K562 (cell line): ENCODE results near the gene MAGT1. TPM values are rescaled to one million over a fixed set of nuclear protein-coding genes. Genes with fewer than 3 reads are reported as not detected.

Experiments
- ATF7 ChIP-seq: fragments of 450-650 bp; IDR thresholded peaks from 2 replicates; pipeline ENCODE4 v1.7.1; 2014; ENCODE audit warnings: mild to moderate bottlenecking, moderate library complexity
- BCL6 ChIP-seq: fragments of 250-450 bp; sonication (Bioruptor Pico); IDR thresholded peaks from 2 replicates; pipeline ENCODE4 v1.4.0; 2020
- CAMTA2 ChIP-seq: fragments of 250-450 bp; sonication (Bioruptor Pico); conservative IDR thresholded peaks from 2 replicates; pipeline ENCODE4 v1.5.1; 2022
- HDAC1 ChIP-seq, 2 experiments: fragments of 450-650 bp; IDR thresholded peaks; 2 replicates each; pipeline ENCODE4 v1.6.1; 2016 to 2017; ENCODE audit warnings: inconsistent platforms in 1 of 2, mild to moderate bottlenecking in 1 of 2, moderate library complexity in 1 of 2
- HOXB6 ChIP-seq: fragments of 250-450 bp; sonication (Bioruptor Pico); IDR thresholded peaks from 2 replicates; pipeline ENCODE4 v1.5.1; 2022; ENCODE audit warnings: mild to moderate bottlenecking, borderline replicate concordance
- KDM5B ChIP-seq: fragments of 200-600 bp; sonication (generic); IDR thresholded peaks from 2 replicates; pipeline ENCODE4 v1.6.1; 2012; ENCODE audit warnings: low read depth, mild to moderate bottlenecking, moderate library complexity, low read length, control low read depth, inconsistent platforms; ENCODE audit not compliant: insufficient replicate concordance
- KLF1 ChIP-seq: fragments of 450-650 bp; IDR thresholded peaks from 2 replicates; pipeline ENCODE4 v1.6.1; 2016; ENCODE audit warnings: missing genetic modification characterization, missing compliant biosample characterization
- MAFK ChIP-seq: IDR thresholded peaks from 2 replicates; pipeline ENCODE4 v1.6.1; 2011; ENCODE audit warnings: low read length, improper control_type of control experiment
- NFRKB ChIP-seq: fragments of 450-650 bp; IDR thresholded peaks from 2 replicates; pipeline ENCODE4 v1.6.1; 2016; ENCODE audit warnings: low read depth
- NFXL1 ChIP-seq: fragments of 450-650 bp; formaldehyde crosslinking; IDR thresholded peaks from 2 replicates; pipeline ENCODE4 v1.4.0; 2021; ENCODE audit warnings: mild to moderate bottlenecking
- POLR2AphosphoS5 ChIP-seq: IDR thresholded peaks from 2 replicates; pipeline ENCODE4 v1.6.1; 2011; ENCODE audit warnings: mild to moderate bottlenecking, low read depth, low read length, moderate library complexity; ENCODE audit not compliant: control insufficient read depth, insufficient read depth
- PPARD ChIP-seq: fragments of 250-450 bp; sonication (Bioruptor Pico); IDR thresholded peaks from 2 replicates; pipeline ENCODE4 v1.8.0; 2022; ENCODE audit warnings: inconsistent platforms, mild to moderate bottlenecking, moderate library complexity
- RFX1 ChIP-seq: fragments of 450-650 bp; IDR thresholded peaks from 2 replicates; pipeline ENCODE4 v1.6.1; 2016; ENCODE audit warnings: mild to moderate bottlenecking, moderate library complexity
- RFX5 ChIP-seq: IDR thresholded peaks from 2 replicates; pipeline ENCODE4 v1.6.1; 2011; ENCODE audit warnings: low read depth, mild to moderate bottlenecking, improper control_type of control experiment, low read length
- RUNX1 ChIP-seq: sonication (generic); IDR thresholded peaks from 2 replicates; pipeline ENCODE4 v1.6.1; 2016; ENCODE audit warnings: antibody characterized with exemption, low read depth
- TAF9B ChIP-seq: fragments of 450-650 bp; IDR thresholded peaks from 2 replicates; pipeline ENCODE4 v1.6.1; 2018; ENCODE audit warnings: mild to moderate bottlenecking; ENCODE audit not compliant: partially characterized antibody
- ZNF232 ChIP-seq: sonication (generic); formaldehyde crosslinking; IDR thresholded peaks from 2 replicates; pipeline ENCODE4 v1.8.0; 2022; ENCODE audit warnings: mild to moderate bottlenecking, missing genetic modification reagents
- ZNF398 ChIP-seq: fragments of 250-450 bp; sonication (Bioruptor Pico); IDR thresholded peaks from 2 replicates; pipeline ENCODE4 v1.8.0; 2021; ENCODE audit warnings: moderate library complexity, mild to moderate bottlenecking, inconsistent platforms
- ZNF717 ChIP-seq: fragments of 250-450 bp; sonication (Bioruptor Pico); IDR thresholded peaks from 2 replicates; pipeline ENCODE4 v1.5.0; 2021
- polyA plus RNA-seq, 8 experiments: library from polyadenylated mRNA; depleted of rRNA in 4 of 8; stranded (reverse) in 5 of 8; unstranded in 3 of 8; fragments of >200 nt; fragmentation: Nextera tagmentation in 2 of 8; fragmentation: Illumina TruSeq in 1 of 8; extraction: Ambion mirVana in 2 of 8; extraction: Trizol in 1 of 8; gene quantifications; 2 replicates each; pipeline versions ENCODE4 v1.2.1 to v1.2.3, GENCODE V29; 2011 to 2014; ENCODE audit warnings: inconsistent platforms in 1 of 8, missing spikeins in 1 of 8
- total RNA-seq, 7 experiments: library from RNA; depleted of rRNA in 6 of 7; stranded (reverse); fragments of >200 nt in 6 of 7; fragmentation: Illumina TruSeq in 2 of 7; extraction: Trizol in 2 of 7; gene quantifications; 2 replicates each; pipeline versions ENCODE4 v1.2.1 to v1.2.3, GENCODE V29; 2011 to 2021; ENCODE audit warnings: low replicate concordance in 1 of 7
- TF ChIP-seq, protein P1 (sequence below), 2 experiments: fragments of 450-650 bp; conservative IDR thresholded peaks; 2 replicates each; pipeline ENCODE4 v1.6.1; 2017; ENCODE audit warnings: mild to moderate bottlenecking in 2 of 2, moderate library complexity in 2 of 2
- TF ChIP-seq, protein P2 (sequence below): fragments of 250-450 bp; sonication (Bioruptor Pico); IDR thresholded peaks from 2 replicates; pipeline ENCODE4 v1.9.0; 2021; ENCODE audit warnings: mild to moderate bottlenecking
- TF ChIP-seq, protein P3 (sequence below): fragments of 450-650 bp; IDR thresholded peaks from 2 replicates; pipeline ENCODE4 v1.6.1; 2018; ENCODE audit warnings: mild to moderate bottlenecking, low read depth; ENCODE audit not compliant: partially characterized antibody

Gene MAGT1
- total and polyA plus RNA-seq, 9 of the 15 experiments (the other 6 are each of a cell fraction or from before 2014, with no cell fraction given), result 15.5 to 46.2 (median 28.8) TPM

GRCh38 chrX:77785486-77786364, 109.5 kb downstream of the MAGT1 start, which contains the start of gene ATRX (continued):
- TF ChIP-seq TAF9B (peak; percentile 81), POLR2AphosphoS5 (peak; percentile 51; the same call in 1 of the 2 replicates), NFXL1 (CRISPR knock-in tag) (no peak), HDAC1 (IDR thresholded peaks at IDR 0.05) (0 out of 4 replicates have a peak, but pooled peaks of 1 of the 2 experiments have one; percentile 28), RUNX1 (no peak), KDM5B (peak; percentile 78), BCL6 (CRISPR knock-in tag) (no peak), MAFK (no peak), ZNF398 (CRISPR knock-in tag) (no peak), RFX1 (peak; percentile 40; the same call in 1 of the 2 replicates), ZNF717 (CRISPR knock-in tag) (no peak), HOXB6 (CRISPR knock-in tag) (no peak), ZNF232 (CRISPR knock-in tag) (no peak), KLF1 (tag) (no peak), ATF7 (peak; percentile 33; the same call in 1 of the 2 replicates), CAMTA2 (CRISPR knock-in tag) (no peak), NFRKB (peak; percentile 90), PPARD (no peak), RFX5 (peak; percentile 87)
- TF ChIP-seq, protein P1, sequence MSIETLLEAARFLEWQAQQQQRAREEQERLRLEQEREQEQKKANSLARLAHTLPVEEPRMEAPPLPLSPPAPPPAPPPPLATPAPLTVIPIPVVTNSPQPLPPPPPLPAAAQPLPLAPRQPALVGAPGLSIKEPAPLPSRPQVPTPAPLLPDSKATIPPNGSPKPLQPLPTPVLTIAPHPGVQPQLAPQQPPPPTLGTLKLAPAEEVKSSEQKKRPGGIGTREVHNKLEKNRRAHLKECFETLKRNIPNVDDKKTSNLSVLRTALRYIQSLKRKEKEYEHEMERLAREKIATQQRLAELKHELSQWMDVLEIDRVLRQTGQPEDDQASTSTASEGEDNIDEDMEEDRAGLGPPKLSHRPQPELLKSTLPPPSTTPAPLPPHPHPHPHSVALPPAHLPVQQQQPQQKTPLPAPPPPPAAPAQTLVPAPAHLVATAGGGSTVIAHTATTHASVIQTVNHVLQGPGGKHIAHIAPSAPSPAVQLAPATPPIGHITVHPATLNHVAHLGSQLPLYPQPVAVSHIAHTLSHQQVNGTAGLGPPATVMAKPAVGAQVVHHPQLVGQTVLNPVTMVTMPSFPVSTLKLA (conservative IDR thresholded peaks at IDR 0.05), result 0 out of 4 replicates have a peak, but pooled peaks of 1 of the 2 experiments have one; percentile 17
- TF ChIP-seq, protein P2, sequence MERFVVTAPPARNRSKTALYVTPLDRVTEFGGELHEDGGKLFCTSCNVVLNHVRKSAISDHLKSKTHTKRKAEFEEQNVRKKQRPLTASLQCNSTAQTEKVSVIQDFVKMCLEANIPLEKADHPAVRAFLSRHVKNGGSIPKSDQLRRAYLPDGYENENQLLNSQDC (CRISPR knock-in tag), result no peak
- TF ChIP-seq, protein P3, sequence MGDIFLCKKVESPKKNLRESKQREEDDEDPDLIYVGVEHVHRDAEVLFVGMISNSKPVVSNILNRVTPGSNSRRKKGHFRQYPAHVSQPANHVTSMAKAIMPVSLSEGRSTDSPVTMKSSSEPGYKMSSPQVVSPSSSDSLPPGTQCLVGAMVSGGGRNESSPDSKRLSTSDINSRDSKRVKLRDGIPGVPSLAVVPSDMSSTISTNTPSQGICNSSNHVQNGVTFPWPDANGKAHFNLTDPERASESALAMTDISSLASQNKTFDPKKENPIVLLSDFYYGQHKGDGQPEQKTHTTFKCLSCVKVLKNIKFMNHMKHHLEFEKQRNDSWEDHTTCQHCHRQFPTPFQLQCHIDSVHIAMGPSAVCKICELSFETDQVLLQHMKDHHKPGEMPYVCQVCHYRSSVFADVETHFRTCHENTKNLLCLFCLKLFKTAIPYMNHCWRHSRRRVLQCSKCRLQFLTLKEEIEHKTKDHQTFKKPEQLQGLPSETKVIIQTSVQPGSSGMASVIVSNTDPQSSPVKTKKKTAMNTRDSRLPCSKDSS, result no peak
